Loucy (cell line): ENCODE measurements around the gene OR52E6.

Source experiments
- H2AFZ ChIP-seq: fragments of 200-600 bp; sonication (generic); 2 replicates; pipeline ENCODE4 v1.6.0; 2016; ENCODE audit warnings: antibody characterized with exemption, mild to moderate bottlenecking, low read length, moderate library complexity
- H3F3A ChIP-seq: fragments of 200-600 bp; 2 replicates; pipeline ENCODE4 v1.6.0; 2016; ENCODE audit warnings: antibody characterized with exemption, low read depth, mild to moderate bottlenecking
- H3K27me3 ChIP-seq: fragments of 200-600 bp; sonication (generic); 2 replicates; pipeline ENCODE4 v1.6.1; 2014; ENCODE audit warnings: low read length, mild to moderate bottlenecking; ENCODE audit not compliant: insufficient read depth, poor library complexity, severe bottlenecking
- H3K36me3 ChIP-seq: fragments of 200-600 bp; sonication (generic); 2 replicates; pipeline ENCODE4 v1.6.1; 2016; ENCODE audit warnings: low read length; ENCODE audit not compliant: insufficient read depth
- H3K4me1 ChIP-seq: fragments of 200-600 bp; sonication (generic); 2 replicates; pipeline ENCODE4 v1.5.1; 2014; ENCODE audit warnings: low read length, mild to moderate bottlenecking; ENCODE audit not compliant: insufficient read depth, poor library complexity, severe bottlenecking
- H3K4me2 ChIP-seq: fragments of 200-600 bp; sonication (generic); 2 replicates; pipeline ENCODE4 v1.6.0; 2014; ENCODE audit warnings: antibody characterized with exemption, low read length, low read depth, mild to moderate bottlenecking; ENCODE audit not compliant: poor library complexity, severe bottlenecking
- H3K4me3 ChIP-seq: fragments of 200-600 bp; sonication (generic); 2 replicates; pipeline ENCODE4 v1.5.1; 2014; ENCODE audit warnings: low read length, mild to moderate bottlenecking, mixed read lengths; ENCODE audit not compliant: poor library complexity, severe bottlenecking
- H3K79me2 ChIP-seq: fragments of 200-600 bp; sonication (generic); 2 replicates; pipeline ENCODE4 v1.6.1; 2014; ENCODE audit warnings: low read length; ENCODE audit not compliant: insufficient read depth
- H3K9ac ChIP-seq: fragments of 200-600 bp; sonication (generic); 2 replicates; pipeline ENCODE4 v1.6.0; 2014; ENCODE audit warnings: mild to moderate bottlenecking, low read depth, low read length, moderate library complexity; ENCODE audit not compliant: poor library complexity, severe bottlenecking
- H3K9me2 ChIP-seq: fragments of 200-600 bp; sonication (generic); replicated peaks from 2 replicates; pipeline ENCODE4 v1.6.1; 2016; ENCODE audit warnings: low read depth, low read length, mixed read lengths
- H3K9me3 ChIP-seq: fragments of 200-600 bp; sonication (generic); 2 replicates; pipeline ENCODE4 v1.6.1; 2014; ENCODE audit warnings: mild to moderate bottlenecking, antibody characterized with exemption, low read length, low read depth; ENCODE audit not compliant: insufficient read depth
- H4K20me1 ChIP-seq: fragments of 200-600 bp; sonication (generic); 2 replicates; pipeline ENCODE4 v1.6.0; 2014; ENCODE audit warnings: antibody characterized with exemption, low read length, mild to moderate bottlenecking; ENCODE audit not compliant: insufficient read depth, poor library complexity, severe bottlenecking
- CTCF ChIP-seq: fragments of 200-600 bp; sonication (generic); conservative IDR thresholded peaks from 2 replicates; pipeline ENCODE4 v1.5.1; 2014; ENCODE audit warnings: mild to moderate bottlenecking, antibody characterized with exemption, low read length
- EZH2phosphoT487 ChIP-seq: fragments of 200-600 bp; IDR thresholded peaks from 2 replicates; pipeline ENCODE4 v1.6.1; 2018; ENCODE audit warnings: antibody characterized with exemption, mild to moderate bottlenecking, moderate library complexity, borderline replicate concordance

The OR52E6 gene

GRCh38 chr11:5887172-5887571 is 45.5 kb upstream of the OR52E6 start:
- no peaks in the 10 kb centered on the region for H3K27me3 ChIP-seq
- no peak for TF ChIP-seq EZH2phosphoT487
- TF ChIP-seq CTCF: no peak

GRCh38 chr11:5881756-5882155 is 40.1 kb upstream of the OR52E6 start:
- no peak for TF ChIP-seq CTCF
- no peak for TF ChIP-seq EZH2phosphoT487
- Histone ChIP-seq H3K27me3 (no peaks in the 10 kb centered on the region), H2AFZ (no peak overlapping the region)

More at GRCh38 chr11:5887172-5887571, 45.5 kb upstream of the OR52E6 start:
- H3K79me2 ChIP-seq: no peaks in the 10 kb centered on the region
- H3K9ac ChIP-seq: no peak overlapping the region
- H3F3A ChIP-seq: no peaks in the 10 kb centered on the region
- H2AFZ ChIP-seq: no peak overlapping the region
- no peaks in the 10 kb centered on the region for H3K9me2 ChIP-seq
- no peak overlapping the region for H3K4me3 ChIP-seq
- H3K4me1 ChIP-seq: no peaks in the 10 kb centered on the region
- no peaks in the 10 kb centered on the region for H4K20me1 ChIP-seq
- H3K9me3 ChIP-seq: no peaks in the 10 kb centered on the region
- H3K4me2 ChIP-seq: no peak overlapping the region
- no peaks in the 10 kb centered on the region for H3K36me3 ChIP-seq

GRCh38 chr11:5880329-5880728 is 38.6 kb upstream of the OR52E6 start, which contains the start of gene OR52E4:
Gene OR52E4, plus strand, starts transcription at chr11:5880629. Its CDS starts 3,664 bp downstream, at chr11:5884293.
- Histone ChIP-seq H3K79me2 (no peaks in the 10 kb centered on the region), H3K4me1 (no peaks in the 10 kb centered on the region), H3K27me3 (no peaks in the 10 kb centered on the region), H3K9me2 (no peaks in the 10 kb centered on the region), H3F3A (no peaks in the 10 kb centered on the region), H4K20me1 (no peaks in the 10 kb centered on the region), H3K4me3 (no peak within 1 kb of the TSS), H3K9ac (no peak within 1 kb of the TSS), H3K36me3 (no peaks in the 10 kb centered on the region), H3K9me3 (no peaks in the 10 kb centered on the region), H2AFZ (no peak within 1 kb of the TSS), H3K4me2 (no peak within 1 kb of the TSS)
- TF ChIP-seq EZH2phosphoT487 (no peak), CTCF (no peak)

More at GRCh38 chr11:5881756-5882155, 40.1 kb upstream of the OR52E6 start:
- no peaks in the 10 kb centered on the region for H3K9me3 ChIP-seq
- H3F3A ChIP-seq: no peaks in the 10 kb centered on the region
- H3K79me2 ChIP-seq: no peaks in the 10 kb centered on the region
- no peak overlapping the region for H3K4me3 ChIP-seq
- no peaks in the 10 kb centered on the region for H3K36me3 ChIP-seq
- H3K9me2 ChIP-seq: no peaks in the 10 kb centered on the region
- no peaks in the 10 kb centered on the region for H4K20me1 ChIP-seq
- H3K4me1 ChIP-seq: no peaks in the 10 kb centered on the region
- H3K4me2 ChIP-seq: no peak overlapping the region
- H3K9ac ChIP-seq: no peak overlapping the region
